Right kidney (tissue), 1 donor: Measurements from ENCODE around the gene GREB1L.

Experiments used
- DNase-seq: peaks from one replicate; pipeline ENCODE4 v3.0.0-alpha.2; 2016

Gene GREB1L

GRCh38 chr18:21489119-21489750 lies 247.2 kb downstream of the GREB1L start:
- DNase-seq = peak; percentile 36

GRCh38 chr18:21489919-21490495 lies 248.0 kb downstream of the GREB1L start:
- DNase-seq = no peak

- DNase-seq = no peak
Measured at GRCh38 chr18:21490748-21491147, 248.7 kb downstream of the GREB1L start.

DNA sequence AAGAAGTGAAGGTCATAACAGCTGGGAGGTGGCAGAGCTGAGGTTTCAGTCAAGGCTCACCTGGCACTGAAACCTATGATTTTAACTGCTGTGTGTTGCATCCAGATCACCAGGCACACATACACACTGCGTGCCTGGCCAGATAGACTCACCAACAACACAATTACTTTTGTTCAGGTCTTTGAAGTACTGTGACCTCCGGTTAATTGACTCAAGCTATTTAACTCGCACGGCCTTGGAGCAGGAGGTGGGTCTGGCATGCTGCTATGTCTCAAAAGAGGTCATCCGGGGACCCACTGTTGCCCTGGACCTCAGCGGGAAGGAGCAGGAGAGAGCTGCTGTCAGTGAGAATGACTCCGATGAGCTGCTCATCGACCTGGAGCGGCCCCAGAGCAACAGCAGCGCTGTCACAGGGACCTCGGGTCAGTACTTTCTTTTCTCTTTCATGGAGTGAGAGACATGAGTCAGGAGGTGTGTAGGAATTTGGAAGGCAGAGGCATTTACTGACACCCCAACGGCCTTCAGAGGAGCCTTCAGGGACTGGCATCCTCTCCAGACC lies 254.3 kb downstream of the GREB1L start:
- DNase-seq = no peak

GRCh38 chr18:21499997-21500396 lies 258.0 kb downstream of the GREB1L start:
- no peak for DNase-seq

DNA sequence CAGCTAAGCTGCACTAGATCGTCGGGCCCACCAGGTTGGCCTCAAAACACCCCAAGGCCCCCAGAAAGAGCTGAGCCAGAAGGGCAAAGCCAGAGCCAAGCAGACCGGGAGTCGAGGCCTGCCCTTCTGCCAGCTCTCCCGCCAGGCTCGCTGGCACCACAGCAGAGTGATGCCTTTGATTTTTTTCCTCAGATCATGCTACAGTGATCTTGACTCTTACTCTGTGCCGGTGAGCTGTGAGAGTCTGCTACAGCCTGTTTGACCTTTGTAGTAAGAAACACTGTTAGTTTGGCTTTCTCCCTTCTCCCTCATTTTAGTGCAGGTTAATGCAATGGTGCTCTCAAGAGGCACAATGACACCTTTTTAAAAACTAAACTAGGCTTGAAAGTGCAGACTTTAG lies 260.6 kb downstream of the GREB1L start:
- DNase-seq = no peak

GRCh38 chr18:21507913-21508701 lies 266.1 kb downstream of the GREB1L start:
- DNase-seq = no peak

DNA sequence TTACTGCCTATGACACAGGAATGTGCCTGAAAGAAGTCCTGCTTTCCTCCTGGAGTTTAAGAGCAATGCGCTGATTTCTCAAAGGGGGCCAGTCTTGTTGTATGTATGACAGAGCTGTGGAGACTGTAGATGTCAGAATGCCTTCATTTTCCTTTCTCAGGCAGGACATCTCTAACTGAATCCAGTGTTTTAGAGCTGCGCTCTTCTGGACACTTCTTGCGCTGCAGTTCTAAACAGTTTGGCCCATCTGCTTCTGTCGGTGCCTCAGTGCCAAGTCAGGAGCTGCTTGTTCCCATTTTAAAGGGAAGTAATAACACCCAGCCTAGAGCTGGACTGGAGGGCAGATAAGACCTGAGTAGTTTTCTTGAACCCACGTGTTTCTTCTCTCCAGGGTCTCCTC lies 267.0 kb downstream of the GREB1L start:
- no peak for DNase-seq

DNA sequence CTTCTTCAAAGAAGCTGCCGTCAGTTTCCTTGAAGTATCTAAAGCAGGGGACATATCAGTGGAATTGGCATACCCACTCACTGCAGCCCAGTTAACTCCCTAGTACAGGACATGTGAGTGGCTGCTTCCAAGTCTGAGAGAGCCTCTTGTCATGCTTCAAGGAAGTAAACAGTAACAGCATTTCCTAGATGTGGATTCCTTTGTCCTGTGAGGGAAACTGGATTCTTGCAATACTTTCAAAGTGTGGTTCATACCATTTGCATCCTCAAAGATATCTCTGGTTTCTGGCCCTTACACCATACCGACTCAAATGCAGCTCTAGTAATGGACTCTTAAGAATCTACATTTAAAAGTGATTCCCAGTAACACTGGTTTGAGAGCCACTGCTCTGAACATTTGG lies 271.3 kb downstream of the GREB1L start:
- no peak for DNase-seq

GRCh38 chr18:21513741-21514140 lies 271.7 kb downstream of the GREB1L start:
- DNase-seq = no peak

- DNase-seq = no peak
Measured at GRCh38 chr18:21522530-21522929, 280.5 kb downstream of the GREB1L start.

DNA sequence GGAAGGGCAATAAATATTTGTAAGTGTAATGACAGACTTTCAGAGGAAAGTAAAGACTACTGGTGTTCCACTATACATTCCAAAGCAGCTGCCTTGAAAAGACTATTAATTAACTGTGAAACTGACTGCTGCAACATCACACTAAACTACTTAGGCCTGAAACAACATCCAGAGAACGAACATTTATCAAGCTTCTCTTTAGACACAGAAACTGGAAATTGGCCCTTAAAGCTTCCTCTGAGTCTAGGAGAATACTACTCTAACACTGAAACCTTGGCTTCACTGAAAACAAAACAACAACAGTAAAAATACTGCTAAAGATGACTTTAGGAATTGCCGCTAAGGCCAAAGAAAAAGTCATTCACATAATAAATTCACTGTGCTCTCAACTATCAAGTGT lies 283.9 kb downstream of the GREB1L start:
- no peak for DNase-seq

GRCh38 chr18:21526463-21526862 lies 284.4 kb downstream of the GREB1L start:
- DNase-seq = no peak

DNA sequence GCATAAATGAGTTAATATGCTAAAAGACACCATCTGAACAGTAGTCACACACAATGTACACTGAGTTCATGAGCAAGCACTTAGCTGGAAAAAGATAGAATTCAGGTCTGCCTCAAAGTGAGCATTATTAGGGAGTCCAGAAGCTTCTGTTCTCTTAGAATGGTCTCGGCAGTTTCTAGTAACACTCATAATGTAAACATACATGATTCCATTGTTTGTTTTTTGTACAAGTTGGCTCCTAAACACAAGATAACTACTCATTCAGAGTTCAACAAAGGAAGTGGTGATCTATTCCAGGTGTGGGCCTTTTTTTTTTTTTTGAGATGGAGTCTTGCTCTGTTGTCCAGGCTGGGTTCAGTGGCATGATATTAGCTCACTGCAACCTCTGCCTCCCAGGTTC lies 292.3 kb downstream of the GREB1L start:
- no peak for DNase-seq

- no peak for DNase-seq
Measured at GRCh38 chr18:21538230-21538629, 296.2 kb downstream of the GREB1L start.

DNA sequence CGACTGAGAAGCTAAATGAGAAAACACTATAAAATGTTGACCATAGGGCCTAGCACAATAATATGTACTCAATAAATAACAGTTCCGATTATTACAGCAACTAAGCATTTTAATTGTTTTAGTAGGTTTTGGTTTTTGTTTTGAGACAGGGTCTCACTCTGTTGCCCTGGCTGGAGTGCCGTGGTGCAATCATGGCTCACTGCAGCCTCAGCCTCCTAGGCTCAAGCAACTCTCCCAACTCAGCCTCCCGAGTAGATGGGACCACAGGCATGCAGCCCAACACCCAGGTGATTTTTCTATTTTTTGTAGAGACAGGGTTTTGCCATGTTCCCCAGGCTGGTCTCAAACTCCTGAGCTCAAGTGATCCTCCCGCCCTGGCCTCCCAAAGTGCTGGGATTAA lies 304.4 kb downstream of the GREB1L start:
- DNase-seq = no peak

GRCh38 chr18:21548647-21549046 lies 306.6 kb downstream of the GREB1L start:
- no peak for DNase-seq

DNA sequence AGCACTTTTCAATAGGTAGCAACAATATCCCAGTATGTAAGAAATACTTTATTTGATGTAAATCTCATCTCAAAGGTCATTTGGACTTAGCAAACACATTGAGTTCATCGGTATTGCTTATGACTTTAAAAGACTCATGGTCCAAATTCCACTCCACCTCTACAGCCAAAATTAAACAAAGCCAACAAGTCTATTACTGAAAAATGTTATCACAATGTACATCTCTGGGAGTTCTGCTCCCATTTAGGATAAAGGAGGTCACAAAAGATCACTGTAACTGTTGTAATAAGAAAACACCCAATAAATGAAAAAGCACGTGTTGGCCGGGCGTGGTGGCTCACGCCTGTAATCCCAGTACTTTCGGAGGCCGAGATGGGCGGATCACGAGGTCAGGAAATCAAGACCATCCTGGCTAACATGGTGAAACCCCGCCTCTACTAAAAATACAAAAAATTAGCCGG lies 308.5 kb downstream of the GREB1L start:
- no peak for DNase-seq

- no peak for DNase-seq
Measured at GRCh38 chr18:21557607-21558253, 315.7 kb downstream of the GREB1L start.

DNA sequence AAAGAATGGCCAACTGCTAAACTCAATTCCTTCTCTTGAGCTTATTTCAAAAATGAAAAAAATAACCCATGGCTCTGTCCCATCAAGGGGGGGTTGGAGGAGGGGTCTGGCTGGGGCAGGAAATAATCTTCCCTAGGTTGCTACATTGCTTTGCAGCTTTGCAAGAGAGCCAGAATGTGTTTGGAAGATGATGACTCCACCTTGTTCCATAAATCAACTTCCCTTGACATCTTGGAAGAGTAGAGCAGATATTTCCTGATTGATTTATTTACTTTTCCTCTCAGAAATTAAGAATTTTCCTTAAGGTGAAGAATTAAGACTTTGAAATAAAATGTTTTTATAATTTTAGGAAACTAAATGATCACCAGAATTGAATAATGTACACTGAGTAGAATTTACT lies 317.2 kb downstream of the GREB1L start:
- DNase-seq = no peak

DNA sequence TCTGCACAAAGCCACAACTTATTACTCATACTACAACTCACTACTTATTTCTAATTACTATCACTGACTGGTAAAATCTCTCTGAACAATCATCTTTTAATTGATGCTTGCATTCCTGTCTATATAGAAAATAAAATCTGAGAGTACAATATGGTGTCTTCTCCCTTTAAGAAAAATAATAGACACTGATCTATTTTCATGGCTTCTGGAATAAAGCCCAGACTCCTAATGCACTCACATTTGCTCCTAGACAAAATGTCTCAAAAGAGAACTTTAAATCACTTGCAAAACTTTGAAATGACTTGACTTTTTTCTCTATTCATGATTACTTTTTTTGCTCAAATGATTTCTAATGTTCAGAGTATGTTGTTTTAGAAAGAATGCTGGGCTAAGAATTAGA lies 329.7 kb downstream of the GREB1L start:
- no peak for DNase-seq
